T-helper 9 cell (primary cell): ENCODE results near the gene TEPSIN.

Experiments
- DNase-seq: peaks from one replicate; pipeline ENCODE4 v3.0.0-alpha.2; 2020
- total RNA-seq, 2 donors: gene quantifications; one replicate each; lab custom pipeline; 2026; lab: John Stamatoyannopoulos, UW

TEPSIN gene
- total RNA-seq: 53.3 to 78.2 reads per million in 2 donors

- peak; percentile 89 for DNase-seq
These were observed at the start of gene TEPSIN, which contains the start of gene NDUFAF8 for GRCh38 chr17:81238815-81239713. TEPSIN (minus strand) TSS chr17:81239055; CDS start chr17:81239033, 22 bp downstream. NDUFAF8 (plus strand) TSS chr17:81239318; CDS start chr17:81239364, 46 bp downstream.

DNA sequence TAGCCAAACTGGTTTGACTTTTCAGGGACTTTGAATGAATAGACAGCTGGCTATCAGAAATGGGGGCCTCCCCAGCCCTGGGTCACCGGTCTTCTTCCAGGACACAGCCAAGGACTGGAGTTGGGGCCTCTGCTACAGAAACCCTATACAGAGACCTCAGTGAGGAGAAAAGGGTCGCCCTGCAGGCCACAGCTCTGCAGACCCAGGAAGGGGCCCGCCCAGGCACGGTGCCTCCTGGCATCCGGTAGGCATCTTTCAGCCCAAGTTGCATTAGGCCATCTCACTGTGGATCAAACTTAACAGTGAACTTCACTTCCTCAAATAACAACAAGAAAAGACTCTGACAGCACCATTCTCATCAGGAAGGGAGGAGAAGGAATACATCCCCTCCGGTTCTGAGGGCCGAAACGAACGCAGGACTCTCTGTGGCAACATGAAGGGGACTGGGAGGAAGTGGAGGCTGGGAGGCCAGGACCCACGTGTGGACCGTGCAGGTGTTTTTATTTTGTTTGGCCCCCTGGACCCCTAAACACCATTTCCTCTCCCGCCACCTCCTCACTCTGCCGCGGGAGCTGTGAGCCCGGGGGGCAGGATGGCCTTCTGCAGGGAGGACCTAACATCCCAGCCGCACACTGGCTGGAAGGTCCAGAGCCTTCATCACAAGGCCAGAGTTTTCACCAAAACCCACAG, 49.0 kb upstream of the TEPSIN start:
- no peak for DNase-seq

DNA sequence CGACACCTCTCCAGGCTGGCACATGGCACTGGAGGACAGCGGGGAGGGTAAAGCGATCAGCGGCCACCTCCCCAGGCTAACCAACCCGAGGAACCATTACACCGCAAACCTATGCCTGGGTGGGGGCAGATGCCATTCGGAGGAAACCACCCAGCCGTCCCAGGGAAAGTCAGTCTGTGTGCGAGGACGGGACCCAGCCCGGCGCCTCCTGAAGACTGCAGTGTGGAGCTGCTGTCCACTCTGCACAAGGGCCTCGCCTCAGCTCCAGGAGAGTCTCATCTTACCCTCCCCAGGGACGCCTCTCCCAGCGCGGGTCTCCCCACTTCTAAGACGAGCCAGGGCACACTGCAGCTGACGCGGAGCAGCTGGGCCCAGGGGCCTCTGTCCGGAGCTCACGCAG, 48.3 kb upstream of the TEPSIN start:
- DNase-seq: no peak

GRCh38 chr17:81286491-81287145, 47.8 kb upstream of the TEPSIN start:
- no peak for DNase-seq

DNA sequence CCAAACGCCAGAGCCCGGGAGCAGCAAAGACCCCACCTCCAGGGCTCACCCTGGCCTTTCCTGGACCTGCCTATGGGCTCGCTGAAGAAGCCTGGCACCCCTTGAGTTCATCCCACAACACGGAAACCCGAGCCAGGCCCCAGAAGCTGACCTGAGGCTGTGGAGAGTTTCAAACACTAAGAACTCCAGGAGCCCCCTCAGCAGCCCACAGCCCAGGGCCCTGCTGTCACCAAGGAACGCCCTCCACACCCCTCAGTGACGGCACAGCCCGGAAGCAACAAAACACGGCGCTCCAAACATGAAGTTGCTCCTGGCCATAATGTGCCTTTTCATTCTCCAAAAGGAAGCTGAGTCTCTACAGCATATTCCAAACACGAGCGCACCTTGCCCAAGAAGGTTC, 47.0 kb upstream of the TEPSIN start:
- DNase-seq: no peak

GRCh38 chr17:81285179-81285878, 46.5 kb upstream of the TEPSIN start:
- peak; percentile 37 for DNase-seq

DNA sequence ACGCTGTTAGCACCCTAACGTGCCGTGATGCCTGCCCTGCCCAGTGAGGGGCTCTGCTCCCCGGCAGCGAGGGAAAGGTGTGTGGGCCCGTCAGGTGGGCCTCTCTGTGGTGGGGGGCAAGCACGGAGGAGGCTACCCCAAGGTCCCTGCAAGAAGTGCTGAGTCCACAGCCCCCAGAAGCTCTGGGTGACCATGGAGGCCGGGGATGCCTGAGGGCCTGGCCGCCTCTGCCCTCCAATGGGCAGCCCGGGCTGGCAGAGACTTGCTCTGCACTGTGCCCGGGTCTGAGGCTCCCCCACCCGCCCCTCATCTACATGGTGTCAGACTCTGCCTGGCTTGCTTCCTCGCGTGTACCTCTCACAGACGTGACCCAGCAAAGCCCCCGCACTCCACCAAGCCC, 44.0 kb upstream of the TEPSIN start:
- DNase-seq: no peak

DNA sequence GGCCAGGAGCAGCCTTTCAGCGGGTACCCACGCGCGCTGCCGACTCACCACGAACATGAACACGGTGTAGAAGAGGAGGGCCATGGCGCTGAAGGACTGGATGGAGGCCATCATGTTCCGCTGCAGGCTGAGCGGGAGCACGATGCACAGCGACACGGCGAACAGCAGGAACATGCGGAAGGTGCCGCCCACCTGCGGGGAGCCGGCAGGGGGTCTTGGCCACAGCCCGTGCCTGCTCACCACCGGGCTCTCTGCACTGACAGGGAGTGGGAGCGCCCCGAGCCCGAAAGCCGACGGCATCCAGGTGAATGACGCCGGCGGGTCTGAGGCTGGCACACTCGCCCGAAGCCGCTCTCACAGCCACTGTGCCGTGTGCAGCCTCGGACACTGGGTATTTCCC, 43.3 kb upstream of the TEPSIN start:
- no peak for DNase-seq

- no peak for DNase-seq
These were observed 41.7 kb upstream of the TEPSIN start for GRCh38 chr17:81280571-81280970.

DNA sequence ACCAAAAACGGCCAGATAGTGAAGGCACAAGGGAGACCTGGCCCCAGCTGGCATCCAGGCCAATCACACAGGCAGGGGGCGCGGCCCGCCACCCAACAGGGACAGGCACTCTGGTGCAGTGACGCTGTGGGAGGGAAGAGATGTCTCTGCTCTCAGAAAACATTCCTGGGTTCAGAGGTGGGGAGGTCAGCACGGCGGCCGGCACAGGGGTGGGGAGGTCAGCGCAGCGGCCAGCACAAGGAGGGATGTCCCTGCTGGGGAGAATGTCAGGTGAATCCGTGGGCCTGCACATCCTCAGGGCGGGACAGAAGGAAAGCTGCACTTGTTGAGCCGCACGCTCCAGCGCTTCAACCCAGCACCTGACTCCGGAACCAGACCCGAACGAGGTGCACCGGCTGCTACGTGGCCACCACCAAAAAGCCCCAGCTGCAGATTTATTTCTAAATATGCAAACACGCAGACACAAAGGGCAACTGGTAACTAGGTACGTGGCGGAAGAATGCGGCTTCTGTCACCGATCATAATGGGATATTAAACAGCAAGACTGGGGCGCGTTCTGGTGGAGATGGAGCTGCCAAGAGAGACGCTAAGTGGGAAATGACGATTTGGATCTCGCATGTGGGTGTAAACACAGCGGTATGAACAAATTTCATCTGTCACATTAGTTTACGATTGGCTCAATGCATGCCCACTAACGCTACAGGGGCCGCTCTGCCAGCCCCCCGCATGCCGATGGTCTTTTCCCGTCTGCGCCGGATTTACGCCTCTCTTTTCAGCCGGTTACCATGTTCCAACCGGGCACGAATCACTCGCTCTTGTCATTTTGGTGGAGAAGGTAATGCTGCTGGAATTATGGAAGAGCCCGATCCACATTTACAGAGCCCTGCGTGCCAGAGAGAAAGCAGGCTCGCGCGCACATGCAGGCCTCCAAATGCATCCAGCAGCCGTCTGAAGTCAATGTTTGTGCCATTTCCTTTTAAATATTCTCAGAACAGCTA, 40.7 kb upstream of the TEPSIN start:
- DNase-seq: no peak

DNA sequence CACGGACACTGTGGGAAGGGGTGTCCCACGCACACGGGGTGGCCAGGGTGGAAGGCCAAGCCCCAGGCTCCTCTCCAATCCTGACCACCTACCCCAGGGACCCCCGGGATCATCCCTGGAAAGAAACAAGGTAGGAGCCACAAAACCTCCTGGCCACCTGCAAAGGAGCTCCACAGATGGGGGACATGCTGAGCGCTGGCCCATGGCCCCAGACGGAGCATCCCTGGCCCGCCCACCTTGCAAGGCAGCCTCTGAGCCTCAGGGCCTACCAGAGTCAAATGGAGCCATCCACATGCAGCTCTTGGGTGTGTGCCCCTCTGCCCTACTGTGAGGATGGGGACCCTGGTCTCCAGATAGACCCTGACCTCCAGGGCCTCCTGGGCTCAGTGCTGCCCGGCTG, 40.0 kb upstream of the TEPSIN start:
- DNase-seq: no peak

- no peak for DNase-seq
These were observed 39.3 kb upstream of the TEPSIN start for GRCh38 chr17:81277946-81278693.

DNA sequence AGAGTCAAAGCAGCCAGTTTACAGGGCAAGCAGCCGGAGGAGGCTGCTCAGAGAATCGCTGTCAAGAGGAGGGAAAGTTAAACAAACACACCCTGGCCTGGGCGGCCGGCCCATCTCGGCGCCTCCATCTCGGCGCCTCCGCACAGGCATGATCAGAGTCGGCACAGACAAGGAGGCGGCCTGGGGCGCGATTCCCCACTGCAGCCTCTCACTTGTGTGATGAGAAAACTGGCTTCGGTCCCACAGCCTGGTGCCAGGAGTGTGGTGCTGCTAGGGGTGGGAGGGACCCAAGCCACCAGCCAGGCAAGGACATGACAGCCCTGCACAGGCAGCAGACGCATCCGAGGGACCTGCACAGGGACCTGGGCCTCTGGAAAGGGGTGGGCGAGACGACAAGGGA, 38.6 kb upstream of the TEPSIN start:
- DNase-seq: no peak

GRCh38 chr17:81276781-81277180, 37.9 kb upstream of the TEPSIN start:
- DNase-seq: no peak

- DNase-seq: no peak
These were observed 35.6 kb upstream of the TEPSIN start for GRCh38 chr17:81274471-81274855.

DNA sequence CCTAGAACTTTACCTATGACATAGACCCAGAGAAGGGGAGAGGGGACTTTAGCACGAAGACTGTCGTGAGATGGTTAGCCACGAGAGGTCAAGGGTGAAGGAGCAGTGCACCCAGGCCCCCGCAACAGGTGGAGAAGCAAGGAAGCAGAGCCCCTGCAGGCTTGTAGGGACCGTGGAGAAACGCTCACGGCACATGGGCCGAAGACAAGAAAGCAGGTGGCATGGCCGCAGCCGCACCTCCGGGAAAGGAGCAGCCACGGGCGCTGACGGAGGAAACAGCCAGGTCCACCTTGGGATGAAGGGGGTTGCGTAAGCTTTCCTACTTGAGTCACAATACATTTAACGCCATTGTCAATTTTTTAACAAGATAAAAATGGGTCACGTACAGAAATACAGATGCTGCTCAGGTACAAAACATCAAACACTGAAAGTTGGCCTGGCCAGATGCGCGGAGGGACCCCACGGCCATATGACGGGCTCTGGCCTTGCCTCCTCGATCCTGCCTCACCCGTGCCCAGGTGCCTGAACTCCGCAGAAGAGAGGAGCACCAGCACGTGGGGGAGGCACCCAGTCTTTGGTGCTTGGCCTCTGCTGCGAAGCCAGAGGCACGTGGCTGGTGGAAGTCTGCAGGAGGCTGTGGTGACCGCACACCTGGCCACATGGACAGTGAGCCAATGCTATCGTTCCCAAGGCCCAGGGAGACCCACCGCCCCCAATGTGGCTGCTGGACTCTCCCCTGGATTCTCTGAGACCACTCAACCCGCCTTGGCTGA, 35.0 kb upstream of the TEPSIN start:
- no peak for DNase-seq

DNA sequence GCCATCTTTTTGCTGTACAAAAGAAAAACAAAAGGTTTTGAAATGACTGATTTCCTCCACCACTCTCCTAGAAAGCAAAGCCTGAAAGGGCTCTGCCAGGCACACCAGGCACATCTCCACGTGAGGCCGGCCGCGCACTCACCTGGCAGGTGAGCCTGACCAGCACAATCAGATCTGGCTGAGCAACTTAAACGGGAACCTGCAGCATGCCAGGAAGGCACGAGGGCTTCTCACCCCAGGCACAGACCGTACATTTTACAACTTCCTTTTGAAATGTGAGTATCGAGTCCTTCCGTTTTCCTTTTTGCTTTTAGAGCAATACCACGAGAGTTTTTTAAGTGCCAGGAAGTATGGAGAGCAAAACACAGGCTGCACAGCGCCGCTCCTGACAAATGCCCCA, 33.8 kb upstream of the TEPSIN start:
- no peak for DNase-seq

- DNase-seq: no peak
These were observed 32.4 kb upstream of the TEPSIN start for GRCh38 chr17:81271226-81271625.

DNA sequence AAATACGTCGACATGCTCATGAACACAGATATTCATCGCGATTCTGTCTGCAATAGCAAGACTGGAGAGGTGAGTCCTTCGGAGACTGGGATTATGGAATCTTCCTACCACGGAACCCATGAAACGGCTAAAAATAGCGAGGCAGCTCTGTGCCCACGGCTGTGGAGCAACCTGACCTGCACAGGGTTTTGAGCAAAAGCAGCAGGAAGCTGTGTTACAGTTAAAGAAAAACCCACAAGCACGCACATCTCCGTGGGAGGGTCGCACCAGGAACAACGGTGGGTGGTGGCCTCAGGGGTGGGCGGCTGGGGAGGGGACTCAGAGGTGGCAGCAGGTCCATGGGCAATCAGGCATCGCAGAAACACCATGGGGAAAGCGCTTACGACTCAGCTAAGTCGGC, 31.4 kb upstream of the TEPSIN start:
- no peak for DNase-seq
